GM19193 (cell line): Measurements from ENCODE around the gene PDCD5.

Experiments used
- POLR2A ChIP-seq: IDR thresholded peaks from 4 replicates; pipeline ENCODE4 v1.6.1; 2011; ENCODE audit not compliant: insufficient read depth, insufficient read length; ENCODE audit errors: extremely low read depth

Gene PDCD5

DNA sequence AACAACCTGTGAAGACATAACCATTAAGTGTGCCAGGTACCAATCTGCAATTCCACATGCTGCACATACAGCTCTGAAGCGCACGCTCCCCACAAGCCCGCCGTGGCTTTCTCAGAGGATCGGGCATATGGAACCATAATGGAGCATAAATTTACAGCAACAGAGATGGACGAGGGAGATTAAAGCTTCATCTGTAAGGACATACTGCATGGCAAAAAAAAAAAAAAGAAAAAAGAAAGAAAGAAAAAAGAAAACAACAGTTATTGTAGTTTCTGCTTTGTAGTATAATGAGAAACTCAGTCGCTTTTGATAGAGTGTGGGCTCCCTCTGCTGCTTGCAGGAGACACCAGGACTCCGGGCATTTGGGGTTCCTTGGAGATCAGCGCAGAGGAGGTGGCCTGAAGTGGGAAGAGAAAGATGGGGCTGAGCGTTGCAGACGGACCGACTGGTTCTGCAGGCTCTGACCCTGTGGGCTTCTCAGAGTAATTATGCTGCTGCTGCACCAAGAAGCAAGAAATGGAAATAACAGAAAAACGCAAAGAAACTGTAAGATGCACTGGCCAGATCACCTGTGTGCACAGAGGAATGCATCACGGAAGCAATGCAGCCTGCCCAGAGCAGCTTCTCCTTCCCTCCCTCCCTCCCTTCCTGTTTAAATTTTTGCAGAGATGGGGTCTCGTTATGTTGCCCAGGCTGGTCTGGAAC, 10.8 kb upstream of the PDCD5 start:
- TF ChIP-seq POLR2A = no peak

DNA sequence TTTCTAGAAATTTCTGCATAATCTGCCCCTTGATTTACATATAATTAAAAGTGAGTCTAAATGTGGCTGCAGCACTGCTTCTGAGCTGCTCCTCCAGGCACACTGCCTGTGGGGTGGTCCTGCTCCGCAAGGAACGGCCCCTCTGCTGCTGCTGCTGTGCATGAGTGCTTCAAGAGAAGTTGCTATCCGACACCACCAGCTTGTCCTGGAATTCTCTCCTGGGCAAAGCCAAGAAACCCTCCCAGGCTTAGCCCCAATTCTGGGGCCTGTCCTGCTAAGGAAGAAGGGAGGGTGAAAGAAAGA, 7.5 kb upstream of the PDCD5 start:
- TF ChIP-seq POLR2A = no peak

DNA sequence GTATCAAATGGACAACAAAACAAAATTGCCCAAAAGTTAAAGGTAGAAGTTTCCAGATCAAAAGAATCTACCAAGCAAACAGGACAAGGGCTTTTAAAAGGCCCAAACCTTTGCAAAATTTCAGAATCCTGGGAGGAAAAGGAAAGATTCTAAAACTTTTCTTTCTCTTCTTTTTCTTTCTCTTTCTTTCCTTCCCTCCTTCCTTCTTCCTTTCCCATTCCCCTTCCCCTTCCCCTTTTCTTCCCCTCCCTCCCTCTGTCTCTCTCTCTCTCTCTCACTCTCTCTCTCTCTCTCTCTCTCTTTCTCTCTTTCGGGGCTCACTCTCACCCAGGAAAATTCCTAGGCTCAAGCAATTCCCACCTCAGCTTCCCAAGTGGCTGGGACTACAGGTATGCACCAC, 4.2 kb upstream of the PDCD5 start:
- no peak for TF ChIP-seq POLR2A

DNA sequence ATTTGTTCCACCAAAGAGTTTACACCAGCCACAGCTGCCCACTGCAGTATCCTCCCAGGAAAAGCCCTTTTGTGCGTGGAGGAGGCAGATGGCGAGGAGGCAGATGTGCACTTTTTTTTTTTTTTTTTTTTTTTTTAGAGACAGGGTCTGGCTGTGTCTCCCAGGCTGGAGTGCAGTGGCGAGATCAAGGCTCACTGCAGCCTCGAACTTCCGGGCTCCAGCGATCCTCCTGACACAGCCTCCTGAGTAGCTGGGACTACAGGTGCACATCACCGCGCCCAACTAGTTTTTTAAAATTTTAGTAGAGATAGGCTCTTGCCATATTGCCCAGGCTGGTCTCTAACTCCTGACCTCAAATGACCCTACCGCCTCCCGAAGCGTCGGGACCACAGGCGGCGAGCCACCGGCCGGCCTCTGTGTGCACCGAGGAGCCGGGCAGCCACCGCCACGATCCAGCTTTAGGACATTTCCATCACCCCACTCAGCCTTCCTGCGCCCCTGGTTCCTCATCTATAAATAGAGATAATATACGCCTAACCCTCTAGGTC, 563 bp upstream of the PDCD5 start:
- no peak for TF ChIP-seq POLR2A

DNA sequence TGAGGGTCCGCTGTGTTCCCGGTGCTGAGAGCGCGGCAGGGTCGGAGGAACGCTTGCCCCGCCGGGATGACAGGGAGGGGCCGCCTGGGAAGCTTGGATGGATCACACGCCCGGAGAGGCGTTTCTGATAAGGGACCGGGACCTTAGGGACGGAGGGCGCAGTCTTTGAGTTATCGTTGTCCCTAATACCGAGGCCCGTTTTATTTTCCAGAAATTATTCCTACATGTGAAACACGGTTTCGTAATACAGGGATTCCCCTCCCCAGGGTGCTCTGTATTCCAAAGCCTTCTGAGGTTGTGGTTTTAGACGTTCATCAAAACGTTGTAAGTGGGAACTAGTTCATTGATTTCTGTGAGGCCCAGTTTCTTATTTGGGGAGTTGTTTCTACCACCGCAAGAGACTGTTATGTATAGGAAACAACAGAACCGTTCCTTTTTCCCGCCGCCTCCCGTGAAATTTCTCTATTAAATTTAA, 752 bp downstream of the PDCD5 start:
- TF ChIP-seq POLR2A = no peak

DNA sequence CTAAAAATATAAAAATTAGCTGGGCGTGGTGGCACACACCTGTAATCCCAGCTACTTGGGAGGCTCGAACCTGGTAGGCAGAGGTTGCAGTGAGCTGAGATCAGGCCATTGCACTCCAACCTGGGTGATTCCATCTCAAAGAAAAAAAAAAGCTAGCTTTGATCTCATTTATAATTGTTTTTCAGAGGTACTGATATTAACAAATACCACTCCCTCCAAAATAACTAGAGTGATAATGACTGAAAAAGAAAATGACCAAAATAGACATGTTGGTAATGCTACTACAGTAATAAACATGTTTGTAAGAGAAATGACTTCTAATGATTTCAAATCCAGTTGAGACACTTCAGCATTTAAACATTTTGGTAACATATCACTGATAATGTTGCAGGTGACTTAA, 13.0 kb downstream of the PDCD5 start:
- TF ChIP-seq POLR2A = no peak

DNA sequence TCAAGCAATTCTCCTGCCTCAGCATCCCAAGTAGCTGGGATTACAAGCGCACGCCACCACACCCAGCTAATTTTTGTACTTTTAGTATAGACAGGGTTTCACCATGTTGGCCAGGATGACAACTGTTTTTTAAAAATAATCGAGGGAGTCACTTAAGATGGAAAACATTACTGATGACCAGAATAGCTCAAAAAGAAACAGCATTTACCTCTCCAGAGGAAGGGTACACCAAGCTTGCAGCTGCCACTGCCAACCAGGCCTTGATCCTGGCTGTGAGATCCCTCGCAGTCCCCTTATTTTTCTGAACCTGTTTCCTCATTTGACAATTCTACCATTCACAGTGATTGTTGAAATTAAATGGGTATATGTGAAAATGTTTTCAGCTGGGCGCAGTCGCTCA, 14.5 kb downstream of the PDCD5 start:
- TF ChIP-seq POLR2A = no peak

DNA sequence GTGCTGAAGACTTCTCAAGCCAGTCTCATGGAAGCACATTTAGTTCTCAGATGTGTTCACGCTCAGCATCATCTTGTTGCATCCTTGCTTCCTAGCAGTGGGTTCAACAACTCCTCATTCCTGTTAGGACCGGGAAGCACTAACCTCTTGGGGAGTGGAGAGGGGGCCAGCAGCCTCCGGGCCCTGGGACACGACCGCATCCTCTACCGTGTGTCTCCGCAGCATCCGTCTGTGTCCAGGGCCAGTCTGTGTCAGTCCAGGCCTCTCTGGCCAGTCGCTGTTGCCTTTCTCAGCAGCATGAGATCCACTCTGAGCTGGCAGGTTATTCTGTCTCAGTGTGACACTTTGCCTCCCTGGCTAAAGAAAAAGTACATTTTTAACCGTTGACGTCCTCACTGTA, 17.0 kb downstream of the PDCD5 start:
- TF ChIP-seq POLR2A = no peak

DNA sequence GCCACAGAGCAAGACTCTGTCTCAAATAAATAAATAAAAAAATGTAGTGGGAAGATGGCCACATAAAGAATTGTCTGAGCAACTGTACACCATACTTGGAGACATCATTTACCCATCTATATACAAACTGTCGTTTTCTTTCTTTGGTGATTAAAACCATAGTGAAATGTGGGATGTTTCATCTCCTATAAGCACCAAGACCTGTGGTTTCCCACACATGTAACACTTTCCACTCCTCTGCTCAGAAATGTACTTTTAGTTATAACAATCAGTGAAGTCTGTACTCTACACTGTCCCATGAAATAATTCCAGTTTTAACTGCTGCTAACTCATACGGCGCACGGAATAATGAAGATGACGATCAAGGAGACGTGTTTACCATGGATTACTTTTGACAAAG, 18.3 kb downstream of the PDCD5 start:
- TF ChIP-seq POLR2A = no peak

DNA sequence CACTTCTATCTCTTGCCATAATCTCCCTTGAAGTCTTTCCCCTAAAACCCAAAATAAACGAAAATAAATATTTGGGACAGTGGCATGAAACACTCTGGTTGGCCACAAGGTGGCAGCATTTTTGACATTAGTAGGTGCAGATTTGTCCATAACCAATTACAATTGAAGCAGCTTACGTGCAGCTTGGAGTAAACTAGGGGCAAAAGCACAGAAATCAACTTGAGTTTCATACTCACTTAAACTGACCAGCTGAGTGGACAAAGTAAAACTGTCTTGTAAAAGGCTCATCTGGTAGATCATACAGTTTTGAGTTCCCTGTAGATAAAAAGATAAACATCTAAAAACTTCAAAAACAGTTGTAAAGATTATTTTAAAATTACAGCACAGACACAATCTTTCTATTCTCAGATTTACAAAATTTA, 18.8 kb downstream of the PDCD5 start:
- TF ChIP-seq POLR2A = no peak

DNA sequence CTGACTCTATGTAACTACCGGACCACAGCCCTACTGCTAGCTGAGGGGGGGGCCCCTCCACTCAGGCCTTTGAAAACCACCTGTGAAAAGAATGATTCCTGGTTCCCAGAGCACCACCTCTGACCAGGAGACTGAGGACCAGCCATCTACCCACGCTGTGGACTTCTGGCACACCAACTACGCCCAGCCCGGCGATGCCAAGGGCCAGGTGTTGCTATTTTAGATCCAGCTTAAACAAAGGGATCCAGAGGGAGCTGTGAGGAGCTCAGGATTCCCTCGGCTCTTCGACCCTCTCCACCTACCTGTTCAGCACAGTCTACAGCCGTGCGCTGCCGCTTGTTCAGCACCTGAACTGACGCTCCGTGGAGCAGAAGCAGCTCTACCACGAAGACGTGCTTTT, 23.0 kb downstream of the PDCD5 start:
- TF ChIP-seq POLR2A = no peak

DNA sequence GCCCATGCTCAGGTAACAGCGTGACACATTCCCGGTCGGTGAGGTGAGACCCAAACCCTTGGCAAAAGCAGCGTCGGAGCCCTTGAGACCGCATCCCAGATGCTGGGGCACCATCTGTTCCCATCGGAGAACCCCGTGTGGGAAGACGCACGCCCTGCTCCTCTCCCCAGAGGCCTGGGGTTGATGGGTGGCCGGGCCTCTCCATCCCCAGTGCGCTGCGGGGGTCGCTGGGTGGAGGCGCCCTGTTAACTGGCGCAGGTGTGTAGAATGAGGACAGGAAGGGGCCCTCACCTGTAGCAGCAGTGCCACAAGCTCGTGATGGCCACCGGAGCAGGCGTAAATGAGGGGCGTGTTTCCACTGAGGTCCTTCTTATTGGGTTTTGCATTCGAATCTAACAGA, 24.6 kb downstream of the PDCD5 start:
- no peak for TF ChIP-seq POLR2A

DNA sequence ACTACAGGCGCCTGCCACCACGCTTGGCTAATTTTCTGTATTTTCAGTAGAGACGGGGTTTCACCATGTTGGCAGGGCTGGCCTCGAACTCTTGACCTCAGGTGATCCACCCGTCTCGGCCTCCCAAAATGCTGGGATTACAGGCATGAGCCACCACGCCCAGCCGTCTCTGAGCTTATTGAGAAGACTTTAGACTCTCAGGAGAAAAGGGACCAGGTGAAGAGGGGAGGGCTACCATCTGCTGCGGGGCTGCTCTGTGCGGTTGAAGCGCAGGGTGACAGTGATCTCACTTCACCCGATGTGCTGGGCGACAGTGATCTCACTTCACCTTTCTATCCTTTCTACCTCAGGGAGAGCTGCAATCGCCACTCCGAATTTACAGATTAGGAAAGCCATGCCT, 25.3 kb downstream of the PDCD5 start:
- no peak for TF ChIP-seq POLR2A

DNA sequence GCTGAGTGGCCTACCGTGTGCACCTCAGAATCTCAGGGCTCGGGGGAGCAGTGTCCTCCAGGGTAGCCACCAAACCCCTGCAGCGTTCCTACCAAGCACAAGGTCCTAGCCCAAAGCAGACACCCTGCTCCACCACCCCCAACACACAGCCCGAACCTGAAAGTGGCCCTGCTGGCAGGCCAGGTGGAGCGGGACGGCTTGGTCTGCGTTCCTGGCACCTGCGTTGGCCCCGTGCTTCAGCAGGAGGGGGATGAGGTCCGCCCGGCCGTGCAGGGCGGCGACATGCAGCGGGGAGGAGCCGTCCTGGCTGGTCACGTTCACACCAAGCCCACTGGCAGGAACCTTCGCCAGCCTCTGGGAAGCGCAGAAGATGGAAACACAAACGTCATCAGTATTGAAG, 26.5 kb downstream of the PDCD5 start:
- TF ChIP-seq POLR2A = no peak

DNA sequence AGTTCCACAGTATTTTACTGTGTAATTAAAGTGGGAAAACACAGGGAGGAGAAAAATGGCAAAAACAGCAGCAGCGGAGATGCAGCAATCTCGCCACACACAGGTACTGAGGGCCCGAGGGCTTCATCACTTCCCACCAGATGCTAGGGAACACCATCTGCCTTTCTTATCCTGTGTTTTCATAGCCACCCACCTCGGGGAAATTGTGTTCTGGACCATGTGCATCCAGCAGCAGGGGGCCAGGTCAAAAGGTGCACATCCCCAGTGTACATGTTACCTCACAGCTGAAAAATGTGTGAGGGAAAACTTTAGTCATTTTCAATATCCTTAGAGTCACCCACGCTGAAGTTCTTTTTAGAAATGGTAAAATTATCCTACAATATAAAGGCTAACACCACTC, 30.2 kb downstream of the PDCD5 start:
- TF ChIP-seq POLR2A = no peak

DNA sequence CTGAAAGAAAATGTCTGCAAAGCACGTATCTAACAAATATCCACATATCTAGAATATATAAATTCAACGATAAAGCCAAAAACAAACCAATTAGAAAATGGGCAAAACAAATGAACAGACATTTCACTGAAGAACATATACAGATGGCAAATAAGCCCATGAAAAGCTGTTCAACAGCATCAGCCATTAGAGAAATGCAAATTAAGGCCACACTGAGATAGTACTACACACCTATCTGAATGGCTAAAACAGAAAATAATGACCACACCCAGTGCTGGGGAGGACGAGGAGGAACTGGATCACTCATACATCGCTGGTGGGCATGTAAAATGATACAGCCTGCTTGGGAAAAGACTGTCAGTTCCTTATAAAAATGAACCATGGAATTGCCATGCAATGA, 32.0 kb downstream of the PDCD5 start:
- no peak for TF ChIP-seq POLR2A

DNA sequence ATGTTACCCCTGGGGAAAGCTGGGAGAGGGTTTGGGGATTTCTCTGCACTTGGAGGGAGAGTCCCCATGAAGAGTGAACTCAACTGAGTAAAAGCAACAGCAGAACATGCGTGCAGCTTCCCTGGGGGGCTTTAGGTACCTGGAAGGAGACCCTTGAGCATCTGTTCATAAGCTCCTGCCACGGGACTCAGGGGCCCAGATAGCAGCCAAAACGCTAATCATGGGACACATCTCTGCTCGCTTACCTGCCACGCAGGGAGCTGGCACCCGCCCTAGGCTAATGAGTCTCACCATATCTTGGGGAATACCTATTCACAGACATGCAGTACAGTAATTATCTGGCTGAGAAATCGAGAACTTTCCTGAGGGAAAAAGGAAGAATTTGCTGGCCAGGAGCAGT, 33.9 kb downstream of the PDCD5 start:
- no peak for TF ChIP-seq POLR2A

DNA sequence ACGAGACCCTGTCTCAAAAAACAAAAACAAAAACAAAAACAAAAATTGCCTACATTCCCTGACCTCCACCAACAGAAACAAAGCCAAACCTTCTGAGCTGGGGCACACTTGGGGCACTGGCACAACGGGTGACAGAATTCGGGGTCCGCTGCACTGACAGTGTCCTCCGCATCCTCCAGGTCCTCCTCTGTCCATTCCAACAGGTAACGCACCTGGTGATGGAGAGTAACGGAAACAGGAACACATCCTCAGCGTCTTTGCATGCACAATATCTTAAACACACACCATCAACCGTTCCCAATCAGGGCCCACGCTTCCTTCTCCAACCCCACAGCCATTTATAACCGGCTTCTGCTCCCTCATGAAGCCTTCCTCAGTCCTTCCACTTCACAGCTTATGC, 34.6 kb downstream of the PDCD5 start:
- no peak for TF ChIP-seq POLR2A

DNA sequence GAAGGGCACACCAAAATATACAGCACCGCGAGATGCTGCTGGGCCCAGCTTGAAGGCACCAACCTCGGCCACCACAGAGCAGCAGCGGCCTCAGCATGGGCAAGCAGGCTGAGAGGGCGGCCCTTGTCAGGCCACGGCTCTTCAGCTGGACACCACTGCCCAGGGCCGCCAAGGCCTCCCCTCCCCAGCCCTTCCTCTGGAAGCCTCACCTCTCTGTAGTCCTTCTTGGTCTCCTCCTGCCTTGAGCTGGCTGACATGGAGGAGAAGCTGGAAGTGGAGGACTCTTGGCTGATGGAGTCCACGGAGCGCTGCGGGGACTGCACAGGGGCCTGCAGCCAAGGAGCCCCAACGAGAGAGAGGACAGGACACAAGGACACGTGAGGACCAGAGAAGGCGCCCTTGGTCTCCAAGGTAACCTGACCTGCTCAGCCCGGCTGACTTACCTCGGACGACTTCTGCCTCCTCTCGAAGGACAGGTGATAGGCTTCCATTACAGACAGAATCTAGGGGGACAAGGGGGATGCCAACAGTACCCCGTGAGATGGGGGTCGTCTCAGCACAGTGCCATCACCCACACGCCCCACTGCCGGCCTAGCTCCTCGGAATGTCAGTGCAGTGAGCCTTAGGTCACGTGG, 38.2 kb downstream of the PDCD5 start:
- no peak for TF ChIP-seq POLR2A
